B cell (primary cell): ENCODE measurements around the gene NFIC.

Experiments
- EZH2 ChIP-seq: IDR thresholded peaks from 2 replicates; pipeline ENCODE4 v1.6.1; 2012; ENCODE audit warnings: borderline replicate concordance, low read depth, mild to moderate bottlenecking, moderate library complexity, low read length; ENCODE audit not compliant: insufficient read depth, poor library complexity, severe bottlenecking
- TF ChIP-seq, protein P1 (sequence below): fragments of 200-600 bp; IDR thresholded peaks from one replicate; pipeline ENCODE4 v1.8.0; 2022; ENCODE audit warnings: antibody characterized with exemption, mild to moderate bottlenecking

DNA sequence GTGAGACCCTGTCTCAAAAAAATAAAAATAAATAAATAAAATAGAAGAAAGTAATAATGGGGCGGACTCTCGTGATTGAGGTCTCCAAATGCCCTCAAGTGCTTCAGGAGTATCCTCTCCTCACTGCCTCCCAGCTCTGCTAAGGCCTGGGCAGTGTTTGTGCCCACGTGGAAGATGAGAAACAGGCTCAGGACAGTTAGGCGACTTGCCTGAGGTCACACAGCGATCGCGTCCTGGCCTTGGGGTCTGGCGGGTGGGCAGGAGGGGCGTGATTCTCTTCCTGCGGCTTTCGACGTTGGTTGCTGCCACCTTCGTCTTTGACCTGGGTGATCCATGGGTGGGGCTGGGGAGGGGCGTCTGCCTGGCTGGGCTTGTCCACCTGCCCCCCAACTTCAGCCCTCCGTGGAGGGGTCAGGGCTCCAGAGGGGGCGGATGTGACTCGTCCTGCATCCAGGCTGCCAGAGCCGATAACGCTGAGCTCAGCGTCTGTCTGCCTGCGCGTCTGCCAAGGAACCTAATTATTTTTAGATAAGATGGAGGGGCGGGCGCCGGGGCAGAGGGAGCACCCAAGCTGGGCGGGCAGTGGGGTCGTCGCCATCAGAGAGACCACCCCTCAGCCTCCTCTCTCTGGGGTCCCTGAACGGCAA lies 56.9 kb downstream of the NFIC start:
- TF ChIP-seq, protein P1, sequence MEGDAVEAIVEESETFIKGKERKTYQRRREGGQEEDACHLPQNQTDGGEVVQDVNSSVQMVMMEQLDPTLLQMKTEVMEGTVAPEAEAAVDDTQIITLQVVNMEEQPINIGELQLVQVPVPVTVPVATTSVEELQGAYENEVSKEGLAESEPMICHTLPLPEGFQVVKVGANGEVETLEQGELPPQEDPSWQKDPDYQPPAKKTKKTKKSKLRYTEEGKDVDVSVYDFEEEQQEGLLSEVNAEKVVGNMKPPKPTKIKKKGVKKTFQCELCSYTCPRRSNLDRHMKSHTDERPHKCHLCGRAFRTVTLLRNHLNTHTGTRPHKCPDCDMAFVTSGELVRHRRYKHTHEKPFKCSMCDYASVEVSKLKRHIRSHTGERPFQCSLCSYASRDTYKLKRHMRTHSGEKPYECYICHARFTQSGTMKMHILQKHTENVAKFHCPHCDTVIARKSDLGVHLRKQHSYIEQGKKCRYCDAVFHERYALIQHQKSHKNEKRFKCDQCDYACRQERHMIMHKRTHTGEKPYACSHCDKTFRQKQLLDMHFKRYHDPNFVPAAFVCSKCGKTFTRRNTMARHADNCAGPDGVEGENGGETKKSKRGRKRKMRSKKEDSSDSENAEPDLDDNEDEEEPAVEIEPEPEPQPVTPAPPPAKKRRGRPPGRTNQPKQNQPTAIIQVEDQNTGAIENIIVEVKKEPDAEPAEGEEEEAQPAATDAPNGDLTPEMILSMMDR, result no peak
- no peak for TF ChIP-seq EZH2
